ENCODE measurements around the gene DPEP2NB. TPM values are rescaled to one million over a fixed set of nuclear protein-coding genes. Genes with fewer than 3 reads are reported as not detected.

The DPEP2NB gene
- total RNA-seq, 2 experiments from 2014 or later: not detected

- ATAC-seq (ENCODE audit: low read depth) (no peak), DNase-seq (no peak)
- no peak overlapping the region for H3K27ac Mint-ChIP-seq
- H3K4me1 Mint-ChIP-seq: peaks cover 15% of the 10 kb centered on the region
- peaks cover 7% of the 10 kb centered on the region for H3K36me3 Mint-ChIP-seq
- H3K9me3 Mint-ChIP-seq: no peaks in the 10 kb centered on the region
- no peak overlapping the region for H3K4me3 Mint-ChIP-seq
- POLR2A ChIA-PET: no interaction called here
- no peaks in the 10 kb centered on the region for H3K27me3 Mint-ChIP-seq
These were observed 51.9 kb downstream of the DPEP2NB start for GRCh38 chr16:67963662-67964321.

Other genes with a start within 250 kb of the DPEP2NB start
- gene RANBP10, start 209.4 kb downstream of the DPEP2NB start, total RNA-seq: 10 to 100 TPM; 23.1 to 23.2 TPM
- gene TSNAXIP1, start 209.0 kb downstream of the DPEP2NB start, total RNA-seq: under 1 TPM in 1 of 2 experiments, not detected in 1; 0.40 TPM
- gene THAP11, start 173.6 kb downstream of the DPEP2NB start, total RNA-seq: 10 to 100 TPM; 48.1 to 50.1 TPM
- gene NUTF2, start 169.0 kb downstream of the DPEP2NB start, total RNA-seq: 10 to 100 TPM; 88.4 TPM
- gene CENPT, start 168.2 kb downstream of the DPEP2NB start, total RNA-seq: 10 to 100 TPM; 84.0 to 90.7 TPM
- gene EDC4, start 142.9 kb downstream of the DPEP2NB start, total RNA-seq: 100 to 1,000 TPM; 119 to 130 TPM
- gene NRN1L, start 131.0 kb downstream of the DPEP2NB start, total RNA-seq: 1 to 10 TPM; 2.1 to 3.1 TPM
- gene PSKH1, start 122.7 kb downstream of the DPEP2NB start, total RNA-seq: 10 to 100 TPM; 22.8 to 25.6 TPM
- gene CTRL, start 84.0 kb downstream of the DPEP2NB start, total RNA-seq: 1 to 10 TPM; 4.9 to 7.2 TPM
- 100 to 1,000 TPM; 220 to 246 TPM for gene PSMB10, start 79.1 kb downstream of the DPEP2NB start, total RNA-seq
- 10 to 100 TPM; 17.6 to 23.6 TPM for gene LCAT, start 71.8 kb downstream of the DPEP2NB start, total RNA-seq
- 10 to 100 TPM; 43.9 to 48.7 TPM for gene SLC12A4, start 47.3 kb downstream of the DPEP2NB start, total RNA-seq
- under 1 TPM; 0.54 to 0.64 TPM for gene DPEP3, start 35.4 kb downstream of the DPEP2NB start, total RNA-seq
- gene DPEP2, start 16.4 kb downstream of the DPEP2NB start, total RNA-seq: 10 to 100 TPM; 27.5 to 28.6 TPM
- 10 to 100 TPM; 15.2 to 17.0 TPM for gene DDX28, start 7.3 kb upstream of the DPEP2NB start, total RNA-seq
- gene DUS2, start 7.4 kb upstream of the DPEP2NB start, total RNA-seq: 10 to 100 TPM; 21.1 to 25.2 TPM
- gene NFATC3, start 69.5 kb upstream of the DPEP2NB start, total RNA-seq: 100 to 1,000 TPM; 132 to 139 TPM
- gene ESRP2, start 220.2 kb upstream of the DPEP2NB start, total RNA-seq: under 1 TPM in 1 of 2 experiments, not detected in 1; 0.86 TPM
- 10 to 100 TPM; 10.8 to 12.5 TPM for gene PLA2G15, start 229.5 kb upstream of the DPEP2NB start, total RNA-seq
- 100 to 1,000 TPM; 110 to 113 TPM for gene SLC7A6, start 248.6 kb upstream of the DPEP2NB start, total RNA-seq